ENCODE data around the gene CEP57.
"Not testable (repeated sequence)": the region's sequence is repeated elsewhere in the genome, so short reads cannot be mapped to it uniquely, and the experiment has no call there.

The CEP57 gene

DNA sequence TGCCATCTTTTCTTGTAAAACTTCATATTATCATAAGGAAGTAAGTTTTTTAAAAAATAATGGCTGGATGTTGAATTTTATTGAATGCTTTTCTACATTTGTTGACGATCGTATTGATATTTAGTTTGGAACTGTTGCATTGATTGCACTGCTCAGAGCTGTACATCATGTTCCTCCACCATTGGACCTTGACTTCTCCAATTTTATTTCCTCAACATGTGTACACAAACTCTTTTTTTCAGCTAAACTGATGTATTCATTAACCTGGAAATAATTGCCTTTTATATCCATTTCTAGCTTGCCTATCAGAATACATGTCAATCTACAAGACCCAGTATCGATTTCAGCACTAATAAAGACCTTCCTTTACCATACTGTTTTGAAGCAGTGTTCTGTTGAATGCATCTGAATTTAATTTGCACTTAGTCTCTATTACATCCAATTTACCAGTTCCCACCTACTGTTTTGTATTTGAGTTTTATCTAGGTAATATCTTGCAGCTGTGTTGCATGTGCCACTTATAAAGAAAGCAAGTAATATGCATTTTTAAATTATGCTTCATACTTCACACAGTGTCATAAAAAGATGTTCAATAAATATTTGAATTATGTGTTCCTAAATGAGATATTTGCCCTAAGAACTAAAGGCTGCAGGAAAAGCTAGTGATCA is 5.5 kb downstream of the CEP57 start:
- in situ Hi-C loops (cut with MboI; ENCODE audit: low sequenced_read_pairs): no loop called here

DNA sequence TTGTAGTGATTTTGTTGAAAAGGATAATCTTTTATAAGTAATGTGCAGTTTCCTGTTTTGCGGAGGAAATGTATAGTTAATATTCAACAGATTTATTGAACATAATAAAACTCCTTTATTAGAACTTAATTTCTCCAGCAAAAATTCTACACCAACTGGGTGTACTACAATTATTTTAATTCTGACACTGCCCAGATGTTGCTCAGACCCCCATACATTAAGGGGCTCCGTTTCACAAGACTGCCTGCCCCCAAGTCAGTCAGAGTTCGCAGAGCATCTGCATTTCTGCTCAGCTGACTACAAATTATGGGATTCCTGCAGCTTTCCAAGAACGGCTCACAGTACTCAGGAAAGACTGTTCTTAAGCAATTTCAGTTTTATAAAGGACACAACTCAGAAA is 6.2 kb downstream of the CEP57 start:
- in situ Hi-C loops (cut with MboI; ENCODE audit: low sequenced_read_pairs): no loop called here

DNA sequence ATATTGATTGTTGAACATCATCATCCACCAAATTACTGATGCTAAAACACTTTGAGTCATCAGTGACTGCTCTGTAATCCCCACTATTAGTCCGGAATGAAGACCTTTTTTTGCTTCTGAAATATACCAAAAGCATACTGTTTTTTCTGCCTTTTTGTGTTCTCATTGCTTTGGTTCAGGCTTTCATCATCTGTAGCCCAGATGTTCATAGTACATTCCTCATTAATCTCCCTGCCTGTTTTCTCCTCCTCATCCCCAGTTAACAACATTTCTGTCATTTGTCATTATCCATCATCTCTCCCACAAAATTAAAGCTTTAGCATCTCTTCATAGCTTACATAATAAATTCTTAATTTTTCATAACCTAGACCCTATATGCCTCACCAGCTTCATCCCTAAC is 9.2 kb downstream of the CEP57 start:
- in situ Hi-C loops (cut with MboI; ENCODE audit: low sequenced_read_pairs): no loop called here

DNA sequence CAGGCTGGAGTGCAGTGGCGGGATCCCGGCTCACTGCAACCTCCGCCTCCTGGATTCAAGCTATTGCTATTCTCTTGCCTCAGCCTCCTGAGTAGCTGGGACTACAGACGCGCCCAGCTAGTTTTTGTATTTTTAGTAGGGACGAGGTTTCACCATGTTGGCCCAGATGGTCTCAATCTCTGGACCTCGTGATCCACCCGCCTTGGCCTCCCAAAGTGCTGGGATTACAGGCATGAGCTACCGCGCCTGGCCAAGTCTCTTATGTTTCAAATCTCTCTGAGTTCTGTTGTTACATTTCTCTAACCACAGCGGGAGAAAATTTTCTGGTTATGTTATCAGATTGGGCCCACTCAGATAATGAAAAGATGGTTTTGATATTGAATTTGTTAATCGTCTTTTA is 10.1 kb downstream of the CEP57 start:
- in situ Hi-C loops (cut with MboI; ENCODE audit: low sequenced_read_pairs): no loop called here

GRCh38 chr11:95802806-95803205 is 12.5 kb downstream of the CEP57 start:
- in situ Hi-C loops (cut with MboI; ENCODE audit: low sequenced_read_pairs): no loop called here

DNA sequence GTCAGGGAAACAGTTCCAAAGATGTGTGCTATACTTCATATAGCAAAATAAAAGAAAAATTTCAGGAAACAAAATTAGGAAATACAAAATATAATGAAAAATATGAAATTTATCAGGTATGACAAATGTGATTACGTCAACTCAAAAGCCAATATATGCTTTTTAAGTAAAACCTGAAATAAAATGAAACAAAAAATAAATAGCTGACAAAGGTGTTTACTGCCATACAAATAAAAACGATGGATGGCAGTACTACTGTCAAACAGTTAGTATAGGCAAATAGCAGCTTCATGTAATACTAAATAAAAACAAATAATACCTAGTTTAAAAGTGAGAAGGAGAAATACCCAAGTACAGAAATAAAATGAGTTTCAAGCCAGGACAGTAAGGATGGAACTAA is 13.7 kb downstream of the CEP57 start:
- in situ Hi-C loops (cut with MboI; ENCODE audit: low sequenced_read_pairs): no loop called here

- in situ Hi-C loops (cut with MboI; ENCODE audit: low sequenced_read_pairs): no loop called here
Observed at GRCh38 chr11:95805869-95806268, 15.6 kb downstream of the CEP57 start.

- in situ Hi-C loops (cut with MboI; ENCODE audit: low sequenced_read_pairs): not testable (repeated sequence)
Observed at GRCh38 chr11:95806464-95806863, 16.2 kb downstream of the CEP57 start.

DNA sequence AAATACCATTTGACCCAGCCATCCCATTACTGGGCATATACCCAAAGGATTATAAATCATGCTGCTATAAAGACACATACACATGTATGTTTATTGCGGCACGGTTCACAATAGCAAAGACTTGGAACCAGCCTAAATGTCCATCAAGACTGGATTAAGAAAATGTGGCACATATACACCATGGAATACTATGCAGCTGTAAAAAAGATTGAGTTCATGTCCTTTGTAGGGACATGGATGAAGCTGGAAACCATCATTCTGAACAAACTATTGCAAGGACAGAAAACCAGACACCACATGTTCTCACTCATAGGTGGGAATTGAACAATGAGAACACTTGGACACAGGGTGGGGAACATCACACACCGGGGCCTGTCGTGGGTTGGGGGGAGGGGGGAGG is 20.8 kb downstream of the CEP57 start:
- in situ Hi-C loops (cut with MboI; ENCODE audit: low sequenced_read_pairs): not testable (repeated sequence)

DNA sequence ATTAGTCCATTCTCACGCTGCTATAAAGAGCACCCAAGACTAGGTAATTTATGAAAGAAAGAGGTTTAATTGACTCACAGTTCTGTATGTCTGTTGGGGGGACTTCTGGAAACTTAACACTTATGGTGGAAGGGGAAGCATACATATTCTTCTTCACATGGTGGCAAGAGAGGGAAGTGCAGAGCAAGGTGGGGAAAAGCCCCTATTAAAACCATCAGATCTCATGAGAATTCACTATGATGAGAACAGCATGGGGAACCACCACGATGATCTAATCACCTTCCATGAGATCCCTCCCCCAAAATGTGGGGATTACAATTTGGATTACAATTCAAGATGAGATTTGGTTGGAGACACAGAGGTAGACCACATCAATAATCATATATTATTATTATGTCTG is 25.7 kb downstream of the CEP57 start:
- in situ Hi-C loops (cut with MboI; ENCODE audit: low sequenced_read_pairs): no loop called here

DNA sequence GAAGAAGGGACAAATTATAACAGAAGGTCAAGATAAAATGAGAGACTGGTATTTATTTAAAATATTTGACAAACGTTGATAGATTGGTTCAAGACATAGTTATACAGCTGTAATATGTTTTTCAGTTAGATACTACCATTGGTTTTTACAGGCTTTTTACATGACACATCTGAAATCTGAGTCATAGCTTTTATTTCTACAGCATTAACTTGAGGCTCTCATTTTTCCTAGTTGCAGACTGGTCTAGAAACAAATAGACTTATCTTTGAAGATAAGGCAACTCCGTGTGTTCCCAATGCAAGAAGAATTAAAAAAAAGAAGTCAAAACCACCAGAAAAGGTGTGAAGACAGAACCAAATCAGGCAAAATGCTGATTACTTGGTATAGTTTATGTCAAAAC is 31.3 kb downstream of the CEP57 start:
- in situ Hi-C loops (cut with MboI; ENCODE audit: low sequenced_read_pairs): no loop called here

DNA sequence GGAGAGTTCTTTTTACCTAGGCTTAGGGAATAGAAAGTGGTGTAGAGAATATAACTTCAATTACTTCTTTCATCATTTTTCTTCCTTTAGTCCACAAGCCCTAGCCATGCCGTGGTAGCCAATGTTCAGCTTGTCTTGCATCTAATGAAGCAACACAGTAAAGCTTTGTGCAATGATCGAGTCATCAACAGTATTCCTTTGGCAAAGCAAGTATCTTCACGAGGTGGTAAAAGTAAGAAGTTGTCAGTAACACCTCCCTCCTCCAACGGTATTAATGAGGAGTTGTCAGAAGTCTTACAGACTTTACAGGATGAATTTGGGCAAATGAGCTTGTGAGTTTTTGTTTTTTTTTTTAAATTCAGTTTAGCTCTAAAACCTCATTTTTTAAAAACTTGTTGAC is 37.4 kb downstream of the CEP57 start:
- in situ Hi-C loops (cut with MboI; ENCODE audit: low sequenced_read_pairs): loop anchor here (25.0 kb wide), 1 partner anchor 560 kb away; the partner anchor contains the start of genes CCDC82 and JRKL

- in situ Hi-C loops (cut with MboI; ENCODE audit: low sequenced_read_pairs): loop anchor here (25.0 kb wide), 1 partner anchor 558 kb away; the partner anchor contains the start of genes CCDC82 and JRKL
Observed at GRCh38 chr11:95829580-95830259, 39.4 kb downstream of the CEP57 start.

GRCh38 chr11:95831198-95831883 is 41.0 kb downstream of the CEP57 start:
- in situ Hi-C loops (cut with MboI; ENCODE audit: low sequenced_read_pairs): loop anchor here (25.0 kb wide), 1 partner anchor 556 kb away; the partner anchor contains the start of genes CCDC82 and JRKL

DNA sequence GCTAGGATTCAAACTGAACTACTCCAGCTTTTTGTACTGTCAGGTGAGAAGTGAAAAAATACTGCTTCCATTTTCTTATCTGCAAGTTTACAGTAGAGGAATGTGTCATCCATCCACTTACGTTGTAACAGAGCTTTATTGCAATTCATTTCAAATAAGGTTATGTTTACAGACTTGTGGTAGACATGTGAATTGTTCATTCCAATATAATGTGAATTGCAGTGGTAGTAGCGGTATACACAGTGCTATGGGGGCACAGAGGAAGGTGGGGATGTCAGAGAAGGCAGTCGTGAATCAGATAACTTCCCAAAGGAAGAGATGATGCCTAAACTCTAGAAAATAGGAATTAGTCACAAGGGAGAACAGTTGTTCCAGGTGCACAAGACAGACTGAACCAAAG is 42.5 kb downstream of the CEP57 start:
- in situ Hi-C loops (cut with MboI; ENCODE audit: low sequenced_read_pairs): loop anchor here (25.0 kb wide), 1 partner anchor 555 kb away; the partner anchor contains the start of genes CCDC82 and JRKL

DNA sequence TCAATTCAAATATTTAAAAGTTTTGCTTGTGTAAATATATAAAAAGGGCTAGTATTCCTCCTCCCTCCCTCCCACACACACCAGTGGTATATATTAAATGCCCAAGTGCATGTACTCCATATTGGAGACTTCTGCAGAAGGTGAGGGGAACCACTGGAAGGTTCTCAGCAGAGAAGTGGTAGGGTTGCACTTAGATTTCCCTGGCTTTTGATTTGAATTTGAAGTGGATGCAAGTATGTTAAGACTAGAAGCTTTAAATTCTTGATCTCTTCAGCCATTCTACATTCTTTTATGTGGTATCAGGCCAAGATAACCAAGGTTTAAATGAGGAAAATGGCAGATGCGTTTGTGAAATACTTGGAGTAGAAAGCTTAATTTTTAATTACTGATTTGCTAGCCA is 43.1 kb downstream of the CEP57 start:
- in situ Hi-C loops (cut with MboI; ENCODE audit: low sequenced_read_pairs): loop anchor here (25.0 kb wide), 1 partner anchor 554 kb away; the partner anchor contains the start of genes CCDC82 and JRKL

DNA sequence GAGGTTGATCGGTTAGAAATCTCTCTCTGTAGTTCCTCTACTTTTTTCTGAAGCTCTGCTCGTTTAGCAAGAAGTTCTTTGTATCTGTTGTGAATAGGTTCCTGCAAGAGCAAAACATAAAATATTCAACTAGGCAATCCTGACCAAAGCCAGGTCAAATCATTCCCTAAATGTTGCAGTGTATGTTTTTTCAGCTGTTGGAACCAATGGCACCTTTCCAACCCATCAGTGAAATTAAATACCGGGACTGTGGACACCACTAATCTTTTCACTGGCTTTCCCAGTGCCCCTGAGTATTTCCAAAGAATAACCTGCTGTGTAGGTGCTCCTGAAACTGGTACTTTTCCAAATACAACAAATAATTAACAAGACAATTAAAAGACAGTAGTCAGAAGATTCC is 45.1 kb downstream of the CEP57 start:
- in situ Hi-C loops (cut with MboI; ENCODE audit: low sequenced_read_pairs): loop anchor here (25.0 kb wide), 1 partner anchor 552 kb away; the partner anchor contains the start of genes CCDC82 and JRKL

GRCh38 chr11:95835768-95836488 is 45.6 kb downstream of the CEP57 start:
- in situ Hi-C loops (cut with MboI; ENCODE audit: low sequenced_read_pairs): loop anchor here (25.0 kb wide), 1 partner anchor 551 kb away; the partner anchor contains the start of genes CCDC82 and JRKL

GRCh38 chr11:95845167-95845566 is 54.9 kb downstream of the CEP57 start:
- in situ Hi-C loops (cut with MboI; ENCODE audit: low sequenced_read_pairs): loop anchor here (25.0 kb wide), 1 partner anchor 542 kb away; the partner anchor contains the start of genes CCDC82 and JRKL

DNA sequence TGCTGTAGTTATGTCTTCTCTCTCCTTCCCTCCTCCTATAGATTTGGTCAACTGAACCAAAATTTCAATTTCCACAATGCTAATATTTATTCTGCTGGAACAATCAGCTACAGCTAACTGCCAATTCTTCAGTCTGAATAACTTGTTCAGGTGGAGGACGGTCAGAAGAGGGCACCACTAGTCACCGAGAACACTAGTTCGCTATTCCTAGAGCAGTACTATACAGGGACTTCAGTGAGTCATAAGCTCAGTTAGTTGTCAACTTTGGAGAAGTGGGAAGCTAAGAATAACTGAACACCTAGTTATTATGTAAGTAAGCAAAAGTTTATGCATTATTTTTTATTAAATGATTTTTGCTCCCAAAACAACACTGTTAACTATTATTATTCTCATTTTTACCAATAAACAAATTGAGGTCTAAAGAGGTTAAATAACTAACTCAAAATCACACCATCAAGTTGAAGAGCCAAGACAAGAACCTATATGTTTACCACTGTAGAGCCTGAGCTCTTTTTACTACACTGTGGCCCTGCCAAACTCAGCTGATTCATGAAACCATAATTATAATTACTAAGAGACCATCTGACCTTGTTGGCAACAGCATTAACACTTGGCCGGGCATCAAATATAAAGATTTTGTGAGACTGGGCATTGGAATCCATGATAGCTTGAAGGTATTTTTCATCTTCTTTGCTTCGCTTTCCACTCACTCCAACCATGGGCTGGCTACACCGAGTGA is 59.0 kb downstream of the CEP57 start:
- in situ Hi-C loops (cut with MboI; ENCODE audit: low sequenced_read_pairs): loop anchor here (25.0 kb wide), 1 partner anchor 538 kb away; the partner anchor contains the start of genes CCDC82 and JRKL
